ENCODE measurements around the gene NXNL1.

Gene NXNL1

GRCh38 chr19:17457616-17458015 lies 3.1 kb downstream of the NXNL1 start:
- no peak for TF ChIP-seq CTCF (conservative IDR thresholded peaks at IDR 0.05; ENCODE audit: low read depth, low read length)
- no peak overlapping the region for H3K27ac ChIP-seq
- H3K9ac ChIP-seq: no peak overlapping the region
- no peak overlapping the region for H3K4me3 ChIP-seq (IDR thresholded peaks at IDR 0.05; ENCODE audit: insufficient read depth, low read depth, low read length)
- peaks cover 12% of the 10 kb centered on the region for H3K27me3 ChIP-seq (ENCODE audit: insufficient read depth, low read depth)
- H3K79me2 ChIP-seq (ENCODE audit: insufficient read depth, low read depth): no peaks in the 10 kb centered on the region
- no peak overlapping the region for H2AFZ ChIP-seq (ENCODE audit: low read depth)
- peaks cover 17% of the 10 kb centered on the region for H3K4me1 ChIP-seq (ENCODE audit: low read depth, poor library complexity, severe bottlenecking)
- H3K36me3 ChIP-seq (ENCODE audit: insufficient read depth): no peaks in the 10 kb centered on the region
- no peak overlapping the region; the same call in 1 of the 2 replicates for H3K4me2 ChIP-seq
- no peaks in the 10 kb centered on the region for H4K20me1 ChIP-seq (ENCODE audit: insufficient read depth)

DNA sequence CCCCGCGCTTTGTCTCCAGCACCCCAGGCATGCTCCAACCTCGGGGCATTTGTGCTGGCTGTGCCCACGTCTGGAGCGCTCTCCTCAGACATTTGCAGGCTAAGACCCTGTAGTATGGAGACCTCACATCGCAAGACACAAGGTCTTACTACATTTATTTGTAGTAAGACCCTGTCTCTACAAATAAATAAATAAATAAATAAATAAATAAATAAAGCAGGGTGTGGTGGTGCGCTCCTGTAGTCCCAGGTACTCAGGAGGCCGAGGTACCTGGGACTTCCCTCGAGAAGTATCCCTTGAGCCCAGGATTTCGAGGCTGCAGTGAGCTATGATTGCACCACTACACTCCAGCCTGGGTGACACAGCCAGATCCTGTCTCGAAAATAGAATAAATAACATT lies 4.6 kb downstream of the NXNL1 start:
- Histone ChIP-seq H2AFZ (ENCODE audit: low read depth) (no peak overlapping the region), H3K4me3 (IDR thresholded peaks at IDR 0.05; ENCODE audit: insufficient read depth, low read depth, low read length) (no peak overlapping the region), H3K79me2 (ENCODE audit: insufficient read depth, low read depth) (no peaks in the 10 kb centered on the region), H3K36me3 (ENCODE audit: insufficient read depth) (no peaks in the 10 kb centered on the region), H3K27ac (no peak overlapping the region), H4K20me1 (ENCODE audit: insufficient read depth) (no peaks in the 10 kb centered on the region), H3K9ac (no peak overlapping the region), H3K27me3 (ENCODE audit: insufficient read depth, low read depth) (peaks cover 12% of the 10 kb centered on the region), H3K4me2 (no peak overlapping the region), H3K4me1 (ENCODE audit: low read depth, poor library complexity, severe bottlenecking) (peaks cover 17% of the 10 kb centered on the region)
- TF ChIP-seq CTCF (conservative IDR thresholded peaks at IDR 0.05; ENCODE audit: low read depth, low read length): no peak

DNA sequence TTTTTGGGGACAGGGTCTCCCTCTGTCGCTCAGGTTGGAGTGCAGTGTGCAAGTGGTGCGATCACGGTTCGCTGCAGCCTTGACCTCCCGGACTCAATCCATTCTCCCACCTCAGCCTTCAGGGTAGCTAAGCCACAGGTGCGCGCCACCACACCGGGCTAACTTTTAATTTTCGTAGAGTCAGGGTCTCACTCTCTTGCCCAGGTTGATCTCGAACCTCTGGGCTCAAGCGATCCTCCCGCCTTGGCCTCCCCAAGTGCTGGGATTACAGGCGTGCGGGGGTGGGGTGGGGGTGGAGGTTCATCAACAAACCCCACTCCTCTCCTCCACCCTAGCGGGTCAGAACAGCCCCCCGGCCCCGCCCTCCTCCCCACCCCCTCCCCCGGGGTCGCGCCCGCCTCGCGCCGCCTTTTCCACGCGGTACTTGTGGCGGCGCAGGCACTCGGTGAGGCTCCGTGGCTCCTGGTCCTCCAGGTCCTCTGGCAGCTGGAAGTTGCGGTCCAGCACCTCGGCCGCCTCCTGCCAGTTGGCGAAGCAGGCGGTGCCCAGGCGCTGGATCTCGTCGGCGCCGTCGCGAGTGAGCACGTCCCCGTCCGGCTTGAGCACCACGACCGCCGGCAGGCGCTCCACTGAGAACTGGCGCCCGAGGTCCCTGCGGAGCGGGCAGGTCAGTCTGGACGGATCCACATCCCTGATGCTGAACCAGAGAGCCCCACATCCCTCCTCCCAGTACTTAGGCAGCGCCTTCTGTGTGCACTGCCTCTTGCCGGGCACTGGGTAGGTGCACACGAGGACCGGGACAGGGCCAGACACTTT lies 5.2 kb downstream of the NXNL1 start:
- peaks cover 12% of the 10 kb centered on the region for H3K27me3 ChIP-seq (ENCODE audit: insufficient read depth, low read depth)
- H3K4me1 ChIP-seq (ENCODE audit: low read depth, poor library complexity, severe bottlenecking): peaks cover 17% of the 10 kb centered on the region
- no peaks in the 10 kb centered on the region for H3K79me2 ChIP-seq (ENCODE audit: insufficient read depth, low read depth)
- no peaks in the 10 kb centered on the region for H4K20me1 ChIP-seq (ENCODE audit: insufficient read depth)
- TF ChIP-seq CTCF (conservative IDR thresholded peaks at IDR 0.05; ENCODE audit: low read depth, low read length): no peak
- H3K4me2 ChIP-seq: no peak overlapping the region
- no peak overlapping the region for H3K27ac ChIP-seq
- no peak overlapping the region for H2AFZ ChIP-seq (ENCODE audit: low read depth)
- H3K36me3 ChIP-seq (ENCODE audit: insufficient read depth): no peaks in the 10 kb centered on the region
- H3K9ac ChIP-seq: no peak overlapping the region
- no peak overlapping the region for H3K4me3 ChIP-seq (IDR thresholded peaks at IDR 0.05; ENCODE audit: insufficient read depth, low read depth, low read length)

- Histone ChIP-seq H4K20me1 (ENCODE audit: insufficient read depth) (no peaks in the 10 kb centered on the region), H3K4me2 (no peak overlapping the region), H3K4me3 (IDR thresholded peaks at IDR 0.05; ENCODE audit: insufficient read depth, low read depth, low read length) (no peak overlapping the region), H3K36me3 (ENCODE audit: insufficient read depth) (no peaks in the 10 kb centered on the region), H3K27ac (no peak overlapping the region), H3K4me1 (ENCODE audit: low read depth, poor library complexity, severe bottlenecking) (peaks cover 17% of the 10 kb centered on the region), H3K9ac (no peak overlapping the region), H2AFZ (ENCODE audit: low read depth) (no peak overlapping the region), H3K27me3 (ENCODE audit: insufficient read depth, low read depth) (peaks cover 14% of the 10 kb centered on the region), H3K79me2 (ENCODE audit: insufficient read depth, low read depth) (no peaks in the 10 kb centered on the region)
- no peak for TF ChIP-seq CTCF (conservative IDR thresholded peaks at IDR 0.05; ENCODE audit: low read depth, low read length)
These were observed 6.1 kb downstream of the NXNL1 start for GRCh38 chr19:17454576-17455071.
